ENCODE data around the gene ZNF653. TPM values are rescaled to one million over a fixed set of nuclear protein-coding genes. Genes with fewer than 3 reads are reported as not detected.

Gene ZNF653
- total RNA-seq, 1 experiment from 2014 or later = 10.3 TPM

DNA sequence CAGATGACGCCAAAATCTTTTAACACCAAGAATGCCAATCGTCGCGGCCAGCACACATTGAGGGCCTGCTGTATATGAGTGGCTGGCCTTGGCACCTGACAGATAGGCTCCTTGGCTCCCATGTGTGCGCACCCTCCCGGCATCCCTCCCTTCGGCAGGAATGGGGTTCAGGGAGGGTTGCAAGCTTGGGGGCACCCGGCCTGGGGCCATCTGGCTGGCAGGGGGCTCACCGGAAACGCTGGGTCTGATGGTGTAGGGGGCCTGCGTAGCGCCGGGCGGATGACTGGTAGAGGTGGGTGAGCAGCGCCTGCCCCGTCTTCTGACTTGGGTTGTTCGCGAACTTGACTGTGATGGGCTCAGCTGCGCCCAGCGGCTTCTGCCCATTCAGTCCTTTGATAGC lies 47.8 kb downstream of the ZNF653 start:
- Mint-ChIP-seq H3K4me3 (no peak overlapping the region), H3K27me3 (ENCODE audit: low read depth) (no peaks in the 10 kb centered on the region), H3K36me3 (no peaks in the 10 kb centered on the region), H3K9me3 (no peaks in the 10 kb centered on the region), H3K27ac (no peak overlapping the region), H3K4me1 (peaks cover 13% of the 10 kb centered on the region)
- POLR2A ChIA-PET = interaction anchor here (0.8 kb wide), 1 partner anchor 22 kb away, joined by 3 read pairs; no protein-coding TSS in a partner anchor
- DNase-seq (ENCODE audit: low spot score) (no peak), ATAC-seq (no peak)
- CTCF ChIA-PET = interaction anchor here (0.7 to 2.4 kb wide), 4 partner anchors 22 to 75 kb away, joined by 3 to 7 read pairs (median 3); partner anchors contain the start of genes ELAVL3, ODAD3 and PRKCSH
- TF ChIP-seq JUN (CRISPR knock-in tag; IDR thresholded peaks at IDR 0.05) (no peak), RELA (CRISPR knock-in tag; IDR thresholded peaks at IDR 0.05; ENCODE audit: borderline replicate concordance) (no peak), TP53 (CRISPR knock-in tag; IDR thresholded peaks at IDR 0.05) (no peak), ATF1 (CRISPR knock-in tag; IDR thresholded peaks at IDR 0.05) (no peak), NFE2L1 (CRISPR knock-in tag; IDR thresholded peaks at IDR 0.05) (no peak), TCF7 (CRISPR knock-in tag; IDR thresholded peaks at IDR 0.05; ENCODE audit: low read depth) (no peak), MYBL2 (CRISPR knock-in tag; IDR thresholded peaks at IDR 0.05) (no peak), ZNF671 (CRISPR knock-in tag; IDR thresholded peaks at IDR 0.05) (no peak), NR1H2 (CRISPR knock-in tag; IDR thresholded peaks at IDR 0.05) (no peak), NR3C1 (CRISPR knock-in tag; conservative IDR thresholded peaks at IDR 0.05; ENCODE audit: low read depth) (no peak), SMAD3 (CRISPR knock-in tag; IDR thresholded peaks at IDR 0.05; ENCODE audit: borderline replicate concordance) (no peak), KAT7 (CRISPR knock-in tag; IDR thresholded peaks at IDR 0.05; ENCODE audit: borderline replicate concordance) (no peak)
- TF ChIP-seq, protein P1, sequence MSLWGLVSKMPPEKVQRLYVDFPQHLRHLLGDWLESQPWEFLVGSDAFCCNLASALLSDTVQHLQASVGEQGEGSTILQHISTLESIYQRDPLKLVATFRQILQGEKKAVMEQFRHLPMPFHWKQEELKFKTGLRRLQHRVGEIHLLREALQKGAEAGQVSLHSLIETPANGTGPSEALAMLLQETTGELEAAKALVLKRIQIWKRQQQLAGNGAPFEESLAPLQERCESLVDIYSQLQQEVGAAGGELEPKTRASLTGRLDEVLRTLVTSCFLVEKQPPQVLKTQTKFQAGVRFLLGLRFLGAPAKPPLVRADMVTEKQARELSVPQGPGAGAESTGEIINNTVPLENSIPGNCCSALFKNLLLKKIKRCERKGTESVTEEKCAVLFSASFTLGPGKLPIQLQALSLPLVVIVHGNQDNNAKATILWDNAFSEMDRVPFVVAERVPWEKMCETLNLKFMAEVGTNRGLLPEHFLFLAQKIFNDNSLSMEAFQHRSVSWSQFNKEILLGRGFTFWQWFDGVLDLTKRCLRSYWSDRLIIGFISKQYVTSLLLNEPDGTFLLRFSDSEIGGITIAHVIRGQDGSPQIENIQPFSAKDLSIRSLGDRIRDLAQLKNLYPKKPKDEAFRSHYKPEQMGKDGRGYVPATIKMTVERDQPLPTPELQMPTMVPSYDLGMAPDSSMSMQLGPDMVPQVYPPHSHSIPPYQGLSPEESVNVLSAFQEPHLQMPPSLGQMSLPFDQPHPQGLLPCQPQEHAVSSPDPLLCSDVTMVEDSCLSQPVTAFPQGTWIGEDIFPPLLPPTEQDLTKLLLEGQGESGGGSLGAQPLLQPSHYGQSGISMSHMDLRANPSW (CRISPR knock-in tag; conservative IDR thresholded peaks at IDR 0.05; ENCODE audit: low read depth) = no peak
- TF ChIP-seq, protein P2, sequence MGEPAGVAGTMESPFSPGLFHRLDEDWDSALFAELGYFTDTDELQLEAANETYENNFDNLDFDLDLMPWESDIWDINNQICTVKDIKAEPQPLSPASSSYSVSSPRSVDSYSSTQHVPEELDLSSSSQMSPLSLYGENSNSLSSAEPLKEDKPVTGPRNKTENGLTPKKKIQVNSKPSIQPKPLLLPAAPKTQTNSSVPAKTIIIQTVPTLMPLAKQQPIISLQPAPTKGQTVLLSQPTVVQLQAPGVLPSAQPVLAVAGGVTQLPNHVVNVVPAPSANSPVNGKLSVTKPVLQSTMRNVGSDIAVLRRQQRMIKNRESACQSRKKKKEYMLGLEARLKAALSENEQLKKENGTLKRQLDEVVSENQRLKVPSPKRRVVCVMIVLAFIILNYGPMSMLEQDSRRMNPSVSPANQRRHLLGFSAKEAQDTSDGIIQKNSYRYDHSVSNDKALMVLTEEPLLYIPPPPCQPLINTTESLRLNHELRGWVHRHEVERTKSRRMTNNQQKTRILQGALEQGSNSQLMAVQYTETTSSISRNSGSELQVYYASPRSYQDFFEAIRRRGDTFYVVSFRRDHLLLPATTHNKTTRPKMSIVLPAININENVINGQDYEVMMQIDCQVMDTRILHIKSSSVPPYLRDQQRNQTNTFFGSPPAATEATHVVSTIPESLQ (CRISPR knock-in tag; IDR thresholded peaks at IDR 0.05) = no peak
- TF ChIP-seq, protein P3, sequence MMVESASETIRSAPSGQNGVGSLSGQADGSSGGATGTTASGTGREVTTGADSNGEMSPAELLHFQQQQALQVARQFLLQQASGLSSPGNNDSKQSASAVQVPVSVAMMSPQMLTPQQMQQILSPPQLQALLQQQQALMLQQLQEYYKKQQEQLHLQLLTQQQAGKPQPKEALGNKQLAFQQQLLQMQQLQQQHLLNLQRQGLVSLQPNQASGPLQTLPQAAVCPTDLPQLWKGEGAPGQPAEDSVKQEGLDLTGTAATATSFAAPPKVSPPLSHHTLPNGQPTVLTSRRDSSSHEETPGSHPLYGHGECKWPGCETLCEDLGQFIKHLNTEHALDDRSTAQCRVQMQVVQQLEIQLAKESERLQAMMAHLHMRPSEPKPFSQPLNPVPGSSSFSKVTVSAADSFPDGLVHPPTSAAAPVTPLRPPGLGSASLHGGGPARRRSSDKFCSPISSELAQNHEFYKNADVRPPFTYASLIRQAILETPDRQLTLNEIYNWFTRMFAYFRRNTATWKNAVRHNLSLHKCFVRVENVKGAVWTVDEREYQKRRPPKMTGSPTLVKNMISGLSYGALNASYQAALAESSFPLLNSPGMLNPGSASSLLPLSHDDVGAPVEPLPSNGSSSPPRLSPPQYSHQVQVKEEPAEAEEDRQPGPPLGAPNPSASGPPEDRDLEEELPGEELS (CRISPR knock-in tag; IDR thresholded peaks at IDR 0.05) = no peak
- TF ChIP-seq, protein P4, sequence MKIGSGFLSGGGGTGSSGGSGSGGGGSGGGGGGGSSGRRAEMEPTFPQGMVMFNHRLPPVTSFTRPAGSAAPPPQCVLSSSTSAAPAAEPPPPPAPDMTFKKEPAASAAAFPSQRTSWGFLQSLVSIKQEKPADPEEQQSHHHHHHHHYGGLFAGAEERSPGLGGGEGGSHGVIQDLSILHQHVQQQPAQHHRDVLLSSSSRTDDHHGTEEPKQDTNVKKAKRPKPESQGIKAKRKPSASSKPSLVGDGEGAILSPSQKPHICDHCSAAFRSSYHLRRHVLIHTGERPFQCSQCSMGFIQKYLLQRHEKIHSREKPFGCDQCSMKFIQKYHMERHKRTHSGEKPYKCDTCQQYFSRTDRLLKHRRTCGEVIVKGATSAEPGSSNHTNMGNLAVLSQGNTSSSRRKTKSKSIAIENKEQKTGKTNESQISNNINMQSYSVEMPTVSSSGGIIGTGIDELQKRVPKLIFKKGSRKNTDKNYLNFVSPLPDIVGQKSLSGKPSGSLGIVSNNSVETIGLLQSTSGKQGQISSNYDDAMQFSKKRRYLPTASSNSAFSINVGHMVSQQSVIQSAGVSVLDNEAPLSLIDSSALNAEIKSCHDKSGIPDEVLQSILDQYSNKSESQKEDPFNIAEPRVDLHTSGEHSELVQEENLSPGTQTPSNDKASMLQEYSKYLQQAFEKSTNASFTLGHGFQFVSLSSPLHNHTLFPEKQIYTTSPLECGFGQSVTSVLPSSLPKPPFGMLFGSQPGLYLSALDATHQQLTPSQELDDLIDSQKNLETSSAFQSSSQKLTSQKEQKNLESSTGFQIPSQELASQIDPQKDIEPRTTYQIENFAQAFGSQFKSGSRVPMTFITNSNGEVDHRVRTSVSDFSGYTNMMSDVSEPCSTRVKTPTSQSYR (CRISPR knock-in tag; IDR thresholded peaks at IDR 0.05) = no peak
- TF ChIP-seq, protein P5, sequence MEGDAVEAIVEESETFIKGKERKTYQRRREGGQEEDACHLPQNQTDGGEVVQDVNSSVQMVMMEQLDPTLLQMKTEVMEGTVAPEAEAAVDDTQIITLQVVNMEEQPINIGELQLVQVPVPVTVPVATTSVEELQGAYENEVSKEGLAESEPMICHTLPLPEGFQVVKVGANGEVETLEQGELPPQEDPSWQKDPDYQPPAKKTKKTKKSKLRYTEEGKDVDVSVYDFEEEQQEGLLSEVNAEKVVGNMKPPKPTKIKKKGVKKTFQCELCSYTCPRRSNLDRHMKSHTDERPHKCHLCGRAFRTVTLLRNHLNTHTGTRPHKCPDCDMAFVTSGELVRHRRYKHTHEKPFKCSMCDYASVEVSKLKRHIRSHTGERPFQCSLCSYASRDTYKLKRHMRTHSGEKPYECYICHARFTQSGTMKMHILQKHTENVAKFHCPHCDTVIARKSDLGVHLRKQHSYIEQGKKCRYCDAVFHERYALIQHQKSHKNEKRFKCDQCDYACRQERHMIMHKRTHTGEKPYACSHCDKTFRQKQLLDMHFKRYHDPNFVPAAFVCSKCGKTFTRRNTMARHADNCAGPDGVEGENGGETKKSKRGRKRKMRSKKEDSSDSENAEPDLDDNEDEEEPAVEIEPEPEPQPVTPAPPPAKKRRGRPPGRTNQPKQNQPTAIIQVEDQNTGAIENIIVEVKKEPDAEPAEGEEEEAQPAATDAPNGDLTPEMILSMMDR (IDR thresholded peaks at IDR 0.05) = no peak
